Brain microvascular endothelial cell (primary cell): Measurements from ENCODE around the gene ZNF354B.
"Not testable (repeated sequence)": the region's sequence is repeated elsewhere in the genome, so short reads cannot be mapped to it uniquely, and the experiment has no call there.

Experiments
- DNase-seq: peaks from one replicate; pipeline ENCODE4 v3.0.0-alpha.2; 2020
- H3K27ac ChIP-seq: fragments of 250-450 bp; sonication (Bioruptor Pico); 2 replicates; pipeline ENCODE4 v1.5.1; 2020; ENCODE audit warnings: mild to moderate bottlenecking, moderate library complexity
- H3K27me3 ChIP-seq: fragments of 250-450 bp; sonication (Bioruptor Pico); replicated peaks from 2 replicates; pipeline ENCODE4 v1.5.1; 2020; ENCODE audit warnings: mild to moderate bottlenecking
- H3K36me3 ChIP-seq: fragments of 250-450 bp; sonication (Bioruptor Pico); replicated peaks from 2 replicates; pipeline ENCODE4 v1.5.1; 2020; ENCODE audit warnings: mild to moderate bottlenecking
- H3K4me3 ChIP-seq: 2 replicates; pipeline ENCODE4 v1.5.1; 2011; ENCODE audit warnings: low read depth, mild to moderate bottlenecking, control low read depth, low read length, moderate library complexity
- in situ Hi-C: cut with HindIII; loops from 2 replicates; pipeline ENCODE4 v1.10.0; 2017; ENCODE audit warnings: low sequenced_read_pairs, low pct_ligation_motif_present
- TF ChIP-seq, protein P1 (sequence below): IDR thresholded peaks from 2 replicates; pipeline ENCODE4 v1.5.1; 2011; ENCODE audit warnings: low read depth, mild to moderate bottlenecking, moderate library complexity, low read length, control low read depth, inconsistent platforms; ENCODE audit errors: missing control alignments

The ZNF354B gene

DNA sequence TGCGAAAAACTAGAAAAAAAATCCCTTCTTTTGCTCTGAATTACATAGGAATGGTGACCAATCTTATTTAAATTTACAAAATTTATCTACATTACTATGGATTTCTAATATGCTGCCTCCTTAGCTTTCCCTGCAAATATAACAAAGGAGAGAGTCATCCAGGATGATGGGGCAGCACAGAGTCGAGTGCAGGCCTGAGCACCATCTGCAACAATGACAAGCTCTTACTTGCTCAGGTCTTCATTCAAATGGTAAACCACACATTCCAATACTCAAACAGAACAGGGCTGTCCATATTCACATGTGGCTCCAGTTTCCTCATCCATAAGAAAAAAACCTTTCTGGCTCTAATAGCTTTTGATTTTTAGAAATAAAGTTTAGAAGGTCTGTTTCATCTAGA, 33.5 kb upstream of the ZNF354B start:
- Histone ChIP-seq H3K27me3 (no peaks in the 10 kb centered on the region), H3K27ac (no peak overlapping the region), H3K4me3 (no peak overlapping the region), H3K36me3 (no peaks in the 10 kb centered on the region)
- in situ Hi-C loops: no loop called here
- TF ChIP-seq, protein P1, sequence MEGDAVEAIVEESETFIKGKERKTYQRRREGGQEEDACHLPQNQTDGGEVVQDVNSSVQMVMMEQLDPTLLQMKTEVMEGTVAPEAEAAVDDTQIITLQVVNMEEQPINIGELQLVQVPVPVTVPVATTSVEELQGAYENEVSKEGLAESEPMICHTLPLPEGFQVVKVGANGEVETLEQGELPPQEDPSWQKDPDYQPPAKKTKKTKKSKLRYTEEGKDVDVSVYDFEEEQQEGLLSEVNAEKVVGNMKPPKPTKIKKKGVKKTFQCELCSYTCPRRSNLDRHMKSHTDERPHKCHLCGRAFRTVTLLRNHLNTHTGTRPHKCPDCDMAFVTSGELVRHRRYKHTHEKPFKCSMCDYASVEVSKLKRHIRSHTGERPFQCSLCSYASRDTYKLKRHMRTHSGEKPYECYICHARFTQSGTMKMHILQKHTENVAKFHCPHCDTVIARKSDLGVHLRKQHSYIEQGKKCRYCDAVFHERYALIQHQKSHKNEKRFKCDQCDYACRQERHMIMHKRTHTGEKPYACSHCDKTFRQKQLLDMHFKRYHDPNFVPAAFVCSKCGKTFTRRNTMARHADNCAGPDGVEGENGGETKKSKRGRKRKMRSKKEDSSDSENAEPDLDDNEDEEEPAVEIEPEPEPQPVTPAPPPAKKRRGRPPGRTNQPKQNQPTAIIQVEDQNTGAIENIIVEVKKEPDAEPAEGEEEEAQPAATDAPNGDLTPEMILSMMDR: no peak
- no peak for DNase-seq

DNA sequence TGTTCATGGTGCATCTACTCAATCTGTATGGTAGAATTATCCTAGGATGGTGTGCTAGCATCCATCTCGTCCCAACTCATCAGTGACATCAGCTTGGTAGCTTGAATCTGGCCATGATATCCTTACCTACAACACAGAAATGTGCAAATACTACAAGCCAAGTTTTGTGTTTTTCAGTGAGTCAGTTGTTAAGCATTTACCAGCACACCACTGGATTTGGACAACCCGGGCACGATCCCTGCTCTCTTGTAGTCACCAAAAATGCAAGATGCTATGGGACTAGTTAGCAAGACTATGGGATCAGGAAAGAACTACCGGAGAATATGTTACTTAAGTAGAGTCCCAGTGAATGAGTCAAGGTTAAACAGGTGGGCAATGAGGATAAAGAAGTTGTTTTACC, 32.1 kb upstream of the ZNF354B start:
- no peak overlapping the region for H3K4me3 ChIP-seq
- in situ Hi-C loops: no loop called here

DNA sequence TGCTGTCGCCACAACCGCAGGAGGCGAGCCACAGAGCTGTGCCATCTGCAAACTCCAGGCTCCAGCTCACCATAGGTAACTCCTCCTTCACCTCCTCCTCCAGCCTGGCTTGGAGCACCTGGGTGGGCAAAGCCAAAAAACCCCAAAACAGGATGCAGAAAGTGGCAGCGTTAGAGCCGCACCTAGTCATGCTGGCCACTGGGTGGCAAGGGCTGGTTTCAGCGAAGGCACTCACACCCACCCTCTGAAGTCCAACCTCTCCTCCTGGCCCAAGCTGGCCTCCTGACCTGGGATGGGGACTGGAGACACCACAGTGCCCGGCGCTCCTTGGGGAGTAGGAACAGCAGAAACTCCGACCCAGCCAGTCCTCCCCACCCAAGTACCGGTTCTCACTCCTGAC, 28.7 kb upstream of the ZNF354B start:
- no peak for DNase-seq
- Histone ChIP-seq H3K4me3 (no peak overlapping the region), H3K27me3 (no peaks in the 10 kb centered on the region), H3K27ac (no peak overlapping the region), H3K36me3 (no peaks in the 10 kb centered on the region)
- TF ChIP-seq, protein P1: no peak
- in situ Hi-C loops: no loop called here

More for the DNA sequence above, 32.1 kb upstream of the ZNF354B start:
- DNase-seq: peak; percentile 2
- no peak overlapping the region for H3K27ac ChIP-seq
- H3K27me3 ChIP-seq: no peaks in the 10 kb centered on the region
- TF ChIP-seq, protein P1: no peak
- no peaks in the 10 kb centered on the region for H3K36me3 ChIP-seq

DNA sequence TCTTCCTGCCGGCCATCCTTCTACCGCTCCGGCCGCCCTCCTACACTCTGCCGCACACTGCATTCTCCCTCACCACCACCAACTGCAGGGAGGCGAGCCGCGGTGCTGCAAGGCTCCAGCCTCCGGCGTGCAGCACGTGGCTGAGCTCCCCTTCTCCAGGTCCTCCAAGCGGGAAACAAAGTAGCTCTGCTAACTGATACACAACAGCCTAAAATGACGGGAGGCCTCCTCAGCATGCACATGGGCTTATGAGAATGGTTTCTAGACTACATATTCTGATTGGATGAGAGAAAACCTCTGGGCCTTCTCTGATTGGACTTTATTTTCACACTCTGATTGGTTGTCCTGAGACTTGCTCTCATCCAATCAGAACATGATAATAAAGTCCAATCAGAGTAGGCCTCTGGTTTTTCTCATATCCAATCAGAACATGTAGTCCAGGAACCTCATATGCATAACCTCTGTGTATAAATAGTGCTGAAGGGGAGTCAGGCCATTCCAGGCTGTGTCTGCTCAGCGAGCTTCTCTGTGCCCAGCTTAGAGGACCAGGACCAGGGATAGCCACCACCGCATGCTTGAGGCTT, 27.0 kb upstream of the ZNF354B start:
- no peak for DNase-seq
- in situ Hi-C loops: no loop called here
- Histone ChIP-seq H3K27me3 (no peaks in the 10 kb centered on the region), H3K36me3 (no peaks in the 10 kb centered on the region), H3K27ac (no peak overlapping the region), H3K4me3 (no peak overlapping the region)
- TF ChIP-seq, protein P1: no peak

DNA sequence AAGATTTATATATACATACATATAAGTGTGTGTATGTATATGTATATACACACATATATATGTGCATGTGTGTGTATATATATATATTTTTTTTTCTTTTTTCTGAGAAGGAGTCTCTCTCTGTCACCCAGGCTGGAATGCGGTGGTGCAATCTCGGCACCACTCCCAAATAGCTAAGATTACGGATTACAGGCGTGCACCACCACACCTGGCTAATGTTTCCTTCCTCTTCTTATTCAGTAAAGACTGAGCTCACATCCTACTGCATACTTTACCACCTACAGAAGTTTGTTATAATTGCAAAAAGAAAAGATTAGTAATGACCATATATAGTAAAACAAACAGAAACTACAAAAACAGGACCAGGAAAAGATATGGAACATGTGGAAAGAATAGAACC, 23.1 kb upstream of the ZNF354B start:
- TF ChIP-seq, protein P1: no peak
- no peak overlapping the region for H3K27ac ChIP-seq

DNA sequence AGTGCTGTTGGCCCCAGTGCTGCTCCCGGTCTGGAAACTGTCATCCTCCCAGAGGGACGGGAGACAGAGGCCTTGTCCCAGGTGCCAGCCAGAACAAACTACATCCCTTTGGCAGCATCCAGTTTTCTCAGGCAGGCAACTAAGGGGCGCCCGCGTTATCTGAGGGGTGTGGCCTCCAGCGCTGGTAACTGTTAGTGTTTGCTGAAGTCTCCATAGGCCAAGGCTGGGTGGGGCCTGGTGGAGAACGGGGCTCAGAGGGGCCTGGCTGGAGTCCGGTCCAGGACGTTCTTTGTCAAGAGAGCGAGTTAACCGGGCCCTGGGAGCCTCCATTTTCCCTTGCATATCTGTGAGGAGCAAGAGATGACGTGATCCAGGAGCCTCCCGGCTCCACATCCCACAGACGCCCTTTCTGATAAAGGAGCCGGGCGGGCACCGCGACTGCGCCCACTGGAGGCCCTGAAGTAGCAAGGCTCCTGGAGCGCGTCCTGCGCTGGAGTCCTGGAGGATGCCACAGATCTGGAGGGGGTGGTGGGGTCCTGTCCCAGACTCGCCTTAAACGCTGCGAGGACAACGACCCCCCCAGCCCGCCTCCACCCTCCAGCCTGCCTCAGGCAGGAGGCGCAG, 20.9 kb upstream of the ZNF354B start:
- DNase-seq, H3K27me3 ChIP-seq, H3K27ac ChIP-seq, H3K4me3 ChIP-seq, in situ Hi-C loops, H3K36me3 ChIP-seq: not testable (repeated sequence)

More for the DNA sequence above, 23.1 kb upstream of the ZNF354B start:
- Histone ChIP-seq H3K4me3 (no peak overlapping the region), H3K27me3 (no peaks in the 10 kb centered on the region), H3K36me3 (no peaks in the 10 kb centered on the region)
- DNase-seq: no peak
- in situ Hi-C loops: no loop called here
